Fibroblast of mammary gland (primary cell): ENCODE measurements around the gene TMEM128.

Experiments used
- DNase-seq: peaks from one replicate; pipeline ENCODE4 v3.0.0-alpha.2; 2010; ENCODE audit warnings: low read depth
- H3K4me3 ChIP-seq: 2 replicates; pipeline ENCODE4 v1.5.1; 2011; ENCODE audit warnings: low read depth, mild to moderate bottlenecking, low read length, moderate library complexity; ENCODE audit not compliant: control insufficient read depth
- CTCF ChIP-seq: conservative IDR thresholded peaks from 2 replicates; pipeline ENCODE4 v1.5.1; 2011; ENCODE audit warnings: low read depth, low read length, inconsistent platforms; ENCODE audit not compliant: control insufficient read depth, insufficient read depth

Gene TMEM128

GRCh38 chr4:4270529-4270928 is 22.5 kb upstream of the TMEM128 start:
- H3K4me3 ChIP-seq = no peak overlapping the region
- DNase-seq = peak; percentile 34
- TF ChIP-seq CTCF = no peak

DNA sequence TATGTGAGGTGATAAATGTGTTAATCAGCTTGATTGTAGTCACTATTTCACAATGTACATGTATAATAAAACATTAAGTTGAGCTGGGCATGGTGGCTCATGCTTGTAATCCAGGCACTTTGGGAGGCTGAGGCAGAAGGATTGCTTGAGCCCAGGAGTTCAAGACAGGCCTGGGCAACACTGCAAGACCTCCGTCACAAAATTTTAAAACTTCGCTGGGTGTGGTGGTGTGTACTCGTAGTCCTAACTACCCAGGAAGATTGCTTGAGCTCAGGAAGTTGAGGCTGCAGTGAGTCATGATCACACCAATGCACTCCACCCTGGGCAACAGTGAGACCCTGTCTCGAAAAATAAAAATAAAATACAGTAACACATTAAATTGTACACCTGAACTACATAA is 21.8 kb upstream of the TMEM128 start:
- no peak overlapping the region for H3K4me3 ChIP-seq
- DNase-seq = peak; percentile 31
- TF ChIP-seq CTCF = no peak

GRCh38 chr4:4269331-4269731 is 21.3 kb upstream of the TMEM128 start:
- no peak for TF ChIP-seq CTCF
- no peak overlapping the region for H3K4me3 ChIP-seq
- no peak for DNase-seq

DNA sequence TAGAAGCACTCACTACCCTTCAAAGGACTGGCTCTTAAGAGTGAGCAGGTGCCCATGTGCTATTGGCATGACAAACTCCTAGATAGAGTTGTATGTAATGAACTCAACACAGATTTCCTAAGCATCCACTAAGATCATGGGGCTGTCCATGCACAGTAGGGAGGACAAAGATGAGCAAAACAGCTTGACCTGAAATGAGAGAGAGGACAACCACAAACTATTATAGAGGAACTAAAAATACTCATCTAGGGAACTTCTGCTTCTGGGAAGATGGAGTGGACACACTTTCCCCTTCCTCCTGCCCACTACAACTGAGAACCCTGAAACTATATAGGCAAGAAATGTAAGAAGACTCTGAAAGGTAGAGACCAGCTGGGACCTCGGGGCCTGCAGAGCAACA is 20.8 kb upstream of the TMEM128 start:
- H3K4me3 ChIP-seq = no peak overlapping the region
- no peak for TF ChIP-seq CTCF
- DNase-seq = no peak

- H3K4me3 ChIP-seq = no peak overlapping the region
- TF ChIP-seq CTCF = no peak
- no peak for DNase-seq
These were observed 20.0 kb upstream of the TMEM128 start for GRCh38 chr4:4267981-4268380.

GRCh38 chr4:4260185-4260751 is 12.2 kb upstream of the TMEM128 start:
- H3K4me3 ChIP-seq = no peak overlapping the region
- peak; percentile 49 for TF ChIP-seq CTCF
- peak; percentile 65 for DNase-seq
